H1 (cell line): ENCODE measurements around the gene TEX51. TPM values are rescaled to one million over a fixed set of nuclear protein-coding genes. Genes with fewer than 3 reads are reported as not detected.

Experiments
- CTCF ChIA-PET: fragments of 300-600 bp; sonication (Branson Sonifier 250); formaldehyde crosslinking; loops from one replicate; lab custom pipeline; 2021; ENCODE audit not compliant: partially characterized antibody; lab: Charles Lee
- POLR2A ChIA-PET: fragments of 300-600 bp; sonication (Branson Sonifier 250); formaldehyde crosslinking; loops from one replicate; lab custom pipeline; 2021; ENCODE audit warnings: inconsistent platforms; ENCODE audit not compliant: partially characterized antibody; lab: Charles Lee
- DNase-seq, 2 experiments: peaks; one replicate each; pipeline versions ENCODE4 v3.0.0 to v3.0.0-alpha.2; 2010 to 2022; ENCODE audit warnings: low spot score in 2 of 2, low read depth in 1 of 2, mixed read lengths in 1 of 2
- FAIRE-seq: peaks from 2 replicates; lab custom pipeline; 2011; peaks lifted over from hg19 to GRCh38; lab: Jason Lieb, UNC
- H2AFZ ChIP-seq: 2 replicates; pipeline ENCODE4 v1.8.1; 2012; ENCODE audit warnings: low read length, inconsistent platforms
- H2AK5ac ChIP-seq: 2 replicates; pipeline ENCODE4 v1.6.1; 2013; ENCODE audit warnings: low read depth, low read length
- H2BK120ac ChIP-seq: replicated peaks from 2 replicates; pipeline ENCODE3; 2013; ENCODE audit warnings: low read depth, low read length, inconsistent platforms
- H2BK12ac ChIP-seq: 2 replicates; pipeline ENCODE4 v1.6.1; 2013; ENCODE audit warnings: low read depth, low read length
- H2BK15ac ChIP-seq: 2 replicates; pipeline ENCODE4 v1.6.1; 2013; ENCODE audit warnings: low read length
- H2BK20ac ChIP-seq: 2 replicates; pipeline ENCODE4 v1.6.1; 2013; ENCODE audit warnings: low read length
- H2BK5ac ChIP-seq: 2 replicates; pipeline ENCODE4 v1.6.1; 2013; ENCODE audit warnings: low read depth, low read length
- H3K14ac ChIP-seq: 2 replicates; pipeline ENCODE4 v1.6.1; 2013; ENCODE audit warnings: inconsistent platforms; ENCODE audit not compliant: insufficient read length
- H3K18ac ChIP-seq: 2 replicates; pipeline ENCODE4 v1.6.1; 2013; ENCODE audit warnings: low read length; ENCODE audit errors: extremely low read depth
- H3K23ac ChIP-seq: 2 replicates; pipeline ENCODE4 v1.6.1; 2013; ENCODE audit warnings: inconsistent platforms; ENCODE audit not compliant: insufficient read length
- H3K23me2 ChIP-seq: 2 replicates; pipeline ENCODE4 v1.6.1; 2013; ENCODE audit warnings: low read depth, low read length
- H3K27ac ChIP-seq: 2 replicates; pipeline ENCODE4 v1.6.1; 2011; ENCODE audit warnings: low read depth, low read length, inconsistent platforms
- H3K27me3 ChIP-seq, 4 experiments: replicated peaks in 1 of 4; 1 replicate in 1 of 4; 2 replicates in 3 of 4; pipeline versions ENCODE4 v1.6.1 to v1.8.1; 2011 to 2013; ENCODE audit warnings: low read length in 3 of 4, mild to moderate bottlenecking in 3 of 4, inconsistent platforms in 2 of 4, mixed read lengths in 2 of 4, moderate library complexity in 1 of 4; ENCODE audit not compliant: control insufficient read depth in 3 of 4, insufficient read depth in 3 of 4; ENCODE audit errors: extremely low read depth in 1 of 4
- H3K36me3 ChIP-seq, 4 experiments: 2 replicates each; pipeline versions ENCODE4 v1.6.1 to v1.8.1; 2011 to 2013; ENCODE audit warnings: mild to moderate bottlenecking in 4 of 4, low read length in 3 of 4, moderate library complexity in 2 of 4, control low read depth in 1 of 4, inconsistent platforms in 1 of 4; ENCODE audit not compliant: insufficient read depth in 4 of 4, control insufficient read depth in 2 of 4
- H3K4ac ChIP-seq: replicated peaks from 2 replicates; pipeline ENCODE3; 2013; ENCODE audit warnings: low read length, low read depth, mixed read lengths, inconsistent platforms; ENCODE audit not compliant: insufficient read length
- H3K4me1 ChIP-seq, 4 experiments: replicated peaks in 1 of 4; 1 replicate in 1 of 4; 2 replicates in 3 of 4; pipeline versions ENCODE4 v1.6.1 to v1.8.1; 2011 to 2013; ENCODE audit warnings: low read length in 3 of 4, inconsistent platforms in 2 of 4, mixed read lengths in 1 of 4; ENCODE audit not compliant: insufficient read depth in 4 of 4, control insufficient read depth in 3 of 4
- H3K4me2 ChIP-seq, 2 experiments: 2 replicates each; pipeline versions ENCODE4 v1.6.1 to v1.8.1; 2011 to 2013; ENCODE audit warnings: low read depth in 2 of 2, low read length in 2 of 2, control low read depth in 1 of 2, inconsistent platforms in 1 of 2, mild to moderate bottlenecking in 1 of 2; ENCODE audit not compliant: insufficient read depth in 1 of 2
- H3K4me3 ChIP-seq, 4 experiments: fragments of 200-600, 300-600 bp in 1 of 4; sonication (generic), shearing (Covaris generic), sonication (Bioruptor Twin) in 1 of 4; 2 replicates each; pipeline versions ENCODE4 v1.5.1 to v1.8.1; 2011 to 2016; ENCODE audit warnings: low read length in 4 of 4, low read depth in 3 of 4, control low read depth in 2 of 4, inconsistent platforms in 2 of 4, mild to moderate bottlenecking in 2 of 4, mixed read lengths in 1 of 4, moderate library complexity in 1 of 4; ENCODE audit not compliant: insufficient read depth in 2 of 4; ENCODE audit errors: extremely low read depth in 1 of 4
- H3K56ac ChIP-seq: replicated peaks from 2 replicates; pipeline ENCODE3; 2013; ENCODE audit warnings: low read depth, mild to moderate bottlenecking, mixed read lengths, low read length, inconsistent platforms; ENCODE audit not compliant: insufficient read length
- H3K79me1 ChIP-seq: 2 replicates; pipeline ENCODE4 v1.6.1; 2013; ENCODE audit warnings: low read depth, low read length, control low read depth
- H3K79me2 ChIP-seq, 2 experiments: 2 replicates each; pipeline versions ENCODE4 v1.6.1 to v1.8.1; 2012 to 2013; ENCODE audit warnings: low read length in 2 of 2, mild to moderate bottlenecking in 2 of 2, inconsistent platforms in 1 of 2; ENCODE audit not compliant: insufficient read depth in 2 of 2, control insufficient read depth in 1 of 2
- H3K9ac ChIP-seq, 4 experiments: replicated peaks in 1 of 4; 1 replicate in 1 of 4; 2 replicates in 3 of 4; pipeline versions ENCODE4 v1.6.1 to v1.8.1; 2011 to 2013; ENCODE audit warnings: low read depth in 3 of 4, low read length in 3 of 4, control low read depth in 2 of 4, mild to moderate bottlenecking in 2 of 4, moderate library complexity in 2 of 4, inconsistent platforms in 1 of 4; ENCODE audit errors: extremely low read depth in 1 of 4
- H3K9me3 ChIP-seq, 2 experiments: 2 replicates each; pipeline versions ENCODE4 v1.6.1 to v1.8.1; 2012 to 2013; ENCODE audit warnings: mild to moderate bottlenecking in 2 of 2, moderate library complexity in 2 of 2, control low read depth in 1 of 2, inconsistent platforms in 1 of 2, low read depth in 1 of 2, low read length in 1 of 2, mixed read lengths in 1 of 2; ENCODE audit not compliant: insufficient read depth in 2 of 2
- H4K20me1 ChIP-seq, 2 experiments: replicated peaks in 1 of 2; 2 replicates each; pipeline versions ENCODE3 to v1.8.1; 2011 to 2013; ENCODE audit warnings: inconsistent platforms in 2 of 2, low read length in 2 of 2, mild to moderate bottlenecking in 1 of 2; ENCODE audit not compliant: insufficient read depth in 2 of 2, control insufficient read depth in 1 of 2
- H4K5ac ChIP-seq: 2 replicates; pipeline ENCODE4 v1.6.1; 2013; ENCODE audit warnings: low read length, low read depth, mixed read lengths, inconsistent platforms; ENCODE audit not compliant: insufficient read length
- H4K8ac ChIP-seq: 2 replicates; pipeline ENCODE4 v1.8.0; 2013; ENCODE audit warnings: mild to moderate bottlenecking, moderate library complexity, low read length, inconsistent platforms; ENCODE audit not compliant: insufficient read depth; ENCODE audit errors: extremely low read depth
- H4K91ac ChIP-seq: replicated peaks from 2 replicates; pipeline ENCODE3; 2013; ENCODE audit warnings: low read length, mixed read lengths, inconsistent platforms; ENCODE audit not compliant: insufficient read length
- BACH1 ChIP-seq: IDR thresholded peaks from 2 replicates; pipeline ENCODE4 v1.6.1; 2012; ENCODE audit warnings: low read length, improper control_type of control experiment
- BRCA1 ChIP-seq: IDR thresholded peaks from 2 replicates; pipeline ENCODE4 v1.6.1; 2012; ENCODE audit warnings: low read depth, low read length, improper control_type of control experiment
- CBX8 ChIP-seq: fragments of 300-800, 300-1000 bp; sonication (generic); IDR thresholded peaks from 2 replicates; pipeline ENCODE4 v1.7.1; 2016; ENCODE audit warnings: low read depth, low read length, borderline replicate concordance
- CHD2 ChIP-seq: IDR thresholded peaks from 2 replicates; pipeline ENCODE4 v1.6.1; 2012; ENCODE audit warnings: low read length, improper control_type of control experiment
- EZH2 ChIP-seq: fragments of 200-600 bp; sonication (generic); IDR thresholded peaks from 2 replicates; pipeline ENCODE4 v1.7.1; 2012; ENCODE audit warnings: low read depth, mild to moderate bottlenecking, moderate library complexity, low read length, inconsistent platforms; ENCODE audit not compliant: severe bottlenecking
- GABPA ChIP-seq: IDR thresholded peaks from 2 replicates; pipeline ENCODE4 v1.6.1; 2011; ENCODE audit warnings: mild to moderate bottlenecking, low read length, moderate library complexity, borderline replicate concordance; ENCODE audit not compliant: insufficient read depth
- NANOG ChIP-seq: IDR thresholded peaks from 2 replicates; pipeline ENCODE4 v1.6.1; 2011; ENCODE audit warnings: low read length, low read depth, mild to moderate bottlenecking, inconsistent platforms; ENCODE audit not compliant: insufficient read depth, poor library complexity, severe bottlenecking
- RFX5 ChIP-seq: IDR thresholded peaks from 2 replicates; pipeline ENCODE4 v1.6.1; 2011; ENCODE audit warnings: low read depth, low read length, improper control_type of control experiment, borderline replicate concordance
- SIN3A ChIP-seq, 2 experiments: IDR thresholded peaks in 1 of 2; conservative IDR thresholded peaks in 1 of 2; 2 replicates each; pipeline ENCODE4 v1.6.1; 2011 to 2012; ENCODE audit warnings: low read length in 2 of 2, improper control_type of control experiment in 1 of 2, low read depth in 1 of 2, mild to moderate bottlenecking in 1 of 2
- SIX5 ChIP-seq: IDR thresholded peaks from 2 replicates; pipeline ENCODE4 v1.6.1; 2011; ENCODE audit warnings: mild to moderate bottlenecking, low read depth, low read length
- TAF7 ChIP-seq: optimal IDR thresholded peaks from 2 replicates; pipeline ENCODE3; 2011; ENCODE audit warnings: low read depth, mild to moderate bottlenecking, inconsistent platforms, low read length, moderate library complexity, borderline replicate concordance
- TEAD4 ChIP-seq: IDR thresholded peaks from 2 replicates; pipeline ENCODE4 v1.6.1; 2012; ENCODE audit warnings: low read depth, low read length, inconsistent platforms, mixed read lengths
- whole genome bisulfite sequencing, 2 experiments: shearing (Covaris generic) in 1 of 2; methylation state at CpG; one replicate each; pipeline versions ENCODE4 v1.1.6 to v1.1.7; 2013 to 2015; ENCODE audit warnings: low lambda C conversion rate in 2 of 2, mixed read lengths in 2 of 2, inconsistent platforms in 1 of 2, low coverage in 1 of 2, missing lambda C conversion rate in 1 of 2; ENCODE audit not compliant: insufficient replicate concordance in 2 of 2, insufficient coverage in 1 of 2, insufficient read length in 1 of 2; ENCODE audit errors: extremely low coverage in 1 of 2, missing lambda C conversion rate in 1 of 2; 5-methylcytosine and 5-hydroxymethylcytosine counted together
- polyA plus RNA-seq, 7 experiments: library from polyadenylated mRNA; depleted of rRNA in 3 of 7; stranded (reverse) in 5 of 7; unstranded in 2 of 7; fragments of >200 nt in 5 of 7; fragments of 200-250 nt in 2 of 7; gene quantifications; 1 replicate in 5 of 7; 2 replicates in 1 of 7; 4 replicates in 1 of 7; pipeline versions ENCODE4 v1.2.1 to v1.2.3, GENCODE V29; 2011 to 2013; ENCODE audit warnings: missing spikeins in 2 of 7, mixed read lengths in 2 of 7
- total RNA-seq: library from RNA; stranded (reverse); fragmentation: NEBNext Ultra II Directional; extraction: Animal tissue kit (Norgen Biotek cat#: 25700); gene quantifications from 2 replicates; pipeline ENCODE4 v1.2.1, GENCODE V29; 2021
- TF ChIP-seq, protein P1 (sequence below): IDR thresholded peaks from 2 replicates; pipeline ENCODE4 v1.6.1; 2011; ENCODE audit warnings: low read depth, mild to moderate bottlenecking, low read length; ENCODE audit not compliant: insufficient read depth

TEX51 gene
- total and polyA plus RNA-seq, 2 of the 8 experiments (the other 6 are each of a cell fraction or from before 2014, with no cell fraction given): not detected

- no peak overlapping the region for H4K5ac ChIP-seq
- H3K9me3 ChIP-seq: no peaks in the 10 kb centered on the region
- no peaks in the 10 kb centered on the region; the same call in 1 of the 2 replicates for H3K23me2 ChIP-seq
- no peak overlapping the region for H3K27ac ChIP-seq
- no peak overlapping the region for H2BK120ac ChIP-seq
- H3K4me1 ChIP-seq: no peaks in the 10 kb centered on the region; a peak in 1 of 7 replicates
- no peak overlapping the region for H2AFZ ChIP-seq
- WGBS, 2 experiments: 84% methylated on average over 4 of the region's 4 CpGs; no CpG with 5 or more reads in 1 of the 2 experiments
- H4K20me1 ChIP-seq: no peaks in the 10 kb centered on the region
- H3K79me2 ChIP-seq: no peaks in the 10 kb centered on the region
- no peaks in the 10 kb centered on the region for H3K79me1 ChIP-seq
- no peak overlapping the region for H2BK12ac ChIP-seq
- H3K4ac ChIP-seq: no peak overlapping the region
- H2BK20ac ChIP-seq: no peak overlapping the region
- no peak overlapping the region for H3K4me2 ChIP-seq
- no peak overlapping the region for H4K91ac ChIP-seq
- H2AK5ac ChIP-seq: no peak overlapping the region
- no peak overlapping the region for H3K23ac ChIP-seq
- no peak for FAIRE-seq
- no peaks in the 10 kb centered on the region for H3K27me3 ChIP-seq
- no peak overlapping the region for H2BK5ac ChIP-seq
- H3K56ac ChIP-seq: no peak overlapping the region
- CTCF ChIA-PET: interaction anchor here (1.5 kb wide), 1 partner anchor 17 kb away, joined by 3 read pairs; no protein-coding TSS in a partner anchor
- H2BK15ac ChIP-seq: no peak overlapping the region
- H3K9ac ChIP-seq: no peak overlapping the region
- H3K14ac ChIP-seq: no peak overlapping the region
- DNase-seq: no peak
- no peak overlapping the region for H3K4me3 ChIP-seq
- H3K36me3 ChIP-seq: no peaks in the 10 kb centered on the region
- H4K8ac ChIP-seq: no peak overlapping the region
- TF ChIP-seq CHD2 (no peak), NANOG (no peak), BACH1 (no peak), RFX5 (no peak), GABPA (no peak), EZH2 (no peak), TEAD4 (no peak), TAF7 (no peak), SIX5 (no peak), SIN3A (conservative IDR thresholded peaks at IDR 0.05 in 1 of 2, IDR thresholded peaks at IDR 0.05 in 1 of 2; ENCODE audit: low read depth in 1 of 2, low read length in 2 of 2) (no peak), CBX8 (no peak), BRCA1 (no peak)
- TF ChIP-seq, protein P1, sequence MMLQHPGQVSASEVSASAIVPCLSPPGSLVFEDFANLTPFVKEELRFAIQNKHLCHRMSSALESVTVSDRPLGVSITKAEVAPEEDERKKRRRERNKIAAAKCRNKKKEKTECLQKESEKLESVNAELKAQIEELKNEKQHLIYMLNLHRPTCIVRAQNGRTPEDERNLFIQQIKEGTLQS: no peak
- POLR2A ChIA-PET: no interaction called here
- H3K18ac ChIP-seq: no peak overlapping the region
Measured at GRCh38 chr2:126858013-126858412, 40.7 kb upstream of the TEX51 start.
